ENCODE results near the gene FBXW8. TPM values are rescaled to one million over a fixed set of nuclear protein-coding genes. Genes with fewer than 3 reads are reported as not detected.

FBXW8 gene
- total and polyA plus RNA-seq, 8 donors = 3.6 to 9.6 (median 8.3) TPM

DNA sequence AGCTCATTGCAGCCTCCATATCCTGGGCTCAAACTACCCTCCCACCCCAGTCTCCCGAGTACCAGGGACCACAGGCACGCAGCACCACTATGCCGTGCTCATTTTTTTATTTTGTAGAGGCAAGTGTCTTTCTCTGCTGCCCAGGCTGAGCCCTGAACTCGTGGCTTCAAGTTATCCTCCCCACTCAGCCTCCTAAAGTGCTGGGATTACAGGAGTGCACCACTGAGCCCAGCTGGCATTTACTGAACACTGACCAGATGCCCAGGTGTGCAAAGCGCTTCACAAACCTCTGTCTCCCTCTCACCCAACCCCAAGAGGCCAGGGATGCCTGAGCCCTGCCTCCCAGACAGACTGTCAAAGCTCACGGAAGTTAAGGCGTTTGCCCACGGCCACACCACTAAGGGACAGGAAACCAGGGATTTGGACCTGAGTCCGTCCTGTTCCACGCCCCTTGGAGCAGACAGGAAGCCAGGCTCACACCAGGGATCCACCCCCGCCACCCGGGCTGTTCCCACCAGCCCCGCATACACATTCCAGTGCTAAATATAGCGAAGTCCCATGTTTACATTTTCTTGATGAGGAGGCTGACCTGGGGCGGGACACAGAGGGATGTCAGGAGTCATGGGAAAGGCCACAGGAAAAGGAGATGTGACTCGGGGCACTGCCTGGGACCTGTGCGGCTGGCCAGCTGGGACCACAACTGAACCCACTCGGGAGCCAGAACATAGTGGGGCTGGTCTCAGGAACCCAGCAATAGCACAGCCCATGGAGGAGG lies 137.2 kb downstream of the FBXW8 start:
- Histone ChIP-seq H3K27ac (peak overlapping the region in 2 of 4 donors; percentile 22 to 54), H3K27me3 (no peaks in the 10 kb centered on the region), H3K36me3 (peaks cover 0 to 12% (median 0%) of the 10 kb centered on the region in 3 donors), H3K4me1 (peaks cover 8 to 23% (median 13%) of the 10 kb centered on the region in 3 donors), H3K9me3 (no peaks in the 10 kb centered on the region), H3K4me3 (no peak overlapping the region)
- intact Hi-C loops (cut with DNase I) = no loop called here
- WGBS, 2 donors = 40 to 41% methylated on average over 18 of the region's 18 CpGs
- TF ChIP-seq, protein P1, sequence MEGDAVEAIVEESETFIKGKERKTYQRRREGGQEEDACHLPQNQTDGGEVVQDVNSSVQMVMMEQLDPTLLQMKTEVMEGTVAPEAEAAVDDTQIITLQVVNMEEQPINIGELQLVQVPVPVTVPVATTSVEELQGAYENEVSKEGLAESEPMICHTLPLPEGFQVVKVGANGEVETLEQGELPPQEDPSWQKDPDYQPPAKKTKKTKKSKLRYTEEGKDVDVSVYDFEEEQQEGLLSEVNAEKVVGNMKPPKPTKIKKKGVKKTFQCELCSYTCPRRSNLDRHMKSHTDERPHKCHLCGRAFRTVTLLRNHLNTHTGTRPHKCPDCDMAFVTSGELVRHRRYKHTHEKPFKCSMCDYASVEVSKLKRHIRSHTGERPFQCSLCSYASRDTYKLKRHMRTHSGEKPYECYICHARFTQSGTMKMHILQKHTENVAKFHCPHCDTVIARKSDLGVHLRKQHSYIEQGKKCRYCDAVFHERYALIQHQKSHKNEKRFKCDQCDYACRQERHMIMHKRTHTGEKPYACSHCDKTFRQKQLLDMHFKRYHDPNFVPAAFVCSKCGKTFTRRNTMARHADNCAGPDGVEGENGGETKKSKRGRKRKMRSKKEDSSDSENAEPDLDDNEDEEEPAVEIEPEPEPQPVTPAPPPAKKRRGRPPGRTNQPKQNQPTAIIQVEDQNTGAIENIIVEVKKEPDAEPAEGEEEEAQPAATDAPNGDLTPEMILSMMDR (IDR thresholded peaks at IDR 0.05) = no peak
- ATAC-seq = peak; percentile 57 to 78 (median 68)
- peak in 4 of 6 donors; percentile 58 to 79 (median 70) for DNase-seq
- no peak for FAIRE-seq

- intact Hi-C loops (cut with DNase I) = no loop called here
- H3K9me3 ChIP-seq = no peaks in the 10 kb centered on the region
Observed at GRCh38 chr12:117048585-117048904, 137.8 kb downstream of the FBXW8 start.

DNA sequence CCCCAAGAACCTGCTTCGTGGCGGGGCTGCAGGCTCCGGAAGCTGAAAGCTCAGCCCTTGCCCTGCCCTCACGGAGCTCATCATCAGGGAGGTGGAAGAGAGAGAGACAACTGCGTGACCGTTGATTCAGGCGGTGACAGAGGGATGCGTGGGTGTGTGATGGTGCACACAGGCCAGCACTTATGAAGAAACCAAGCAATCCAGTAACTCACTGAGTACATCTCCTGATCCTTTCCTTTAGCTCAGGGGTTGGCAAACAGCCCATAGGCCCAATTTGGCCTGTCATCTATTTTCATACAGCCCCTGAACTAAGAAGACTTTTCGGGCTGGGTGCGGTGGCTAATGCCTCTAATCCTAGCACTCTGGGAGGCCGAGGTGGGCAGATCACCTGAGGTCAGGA lies 138.5 kb downstream of the FBXW8 start:
- H3K27ac ChIP-seq = no peak overlapping the region
- FAIRE-seq (no peak), DNase-seq (no peak), ATAC-seq (no peak)
- peaks cover 8 to 23% (median 13%) of the 10 kb centered on the region in 3 donors for H3K4me1 ChIP-seq
- H3K4me3 ChIP-seq = no peak overlapping the region
- H3K27me3 ChIP-seq = no peaks in the 10 kb centered on the region
- TF ChIP-seq, protein P1 (IDR thresholded peaks at IDR 0.05) = no peak
- intact Hi-C loops (cut with DNase I) = no loop called here
- H3K9me3 ChIP-seq = no peaks in the 10 kb centered on the region
- H3K36me3 ChIP-seq = peaks cover 0 to 12% (median 0%) of the 10 kb centered on the region in 3 donors
- 92 to 93% methylated on average over 11 of the region's 11 CpGs for WGBS, 2 donors

More at GRCh38 chr12:117048585-117048904, 137.8 kb downstream of the FBXW8 start:
- H3K27ac ChIP-seq = peak overlapping the region in 2 of 4 donors; percentile 22 to 54
- TF ChIP-seq, protein P1 (IDR thresholded peaks at IDR 0.05) = no peak
- no peak for ATAC-seq
- H3K27me3 ChIP-seq = no peaks in the 10 kb centered on the region
- H3K36me3 ChIP-seq = peaks cover 0 to 12% (median 0%) of the 10 kb centered on the region in 3 donors
- 47 to 48% methylated on average over 9 of the region's 9 CpGs for WGBS, 2 donors
- H3K4me1 ChIP-seq = peaks cover 8 to 23% (median 13%) of the 10 kb centered on the region in 3 donors
- DNase-seq = no peak
- H3K4me3 ChIP-seq = no peak overlapping the region
- FAIRE-seq = no peak

DNA sequence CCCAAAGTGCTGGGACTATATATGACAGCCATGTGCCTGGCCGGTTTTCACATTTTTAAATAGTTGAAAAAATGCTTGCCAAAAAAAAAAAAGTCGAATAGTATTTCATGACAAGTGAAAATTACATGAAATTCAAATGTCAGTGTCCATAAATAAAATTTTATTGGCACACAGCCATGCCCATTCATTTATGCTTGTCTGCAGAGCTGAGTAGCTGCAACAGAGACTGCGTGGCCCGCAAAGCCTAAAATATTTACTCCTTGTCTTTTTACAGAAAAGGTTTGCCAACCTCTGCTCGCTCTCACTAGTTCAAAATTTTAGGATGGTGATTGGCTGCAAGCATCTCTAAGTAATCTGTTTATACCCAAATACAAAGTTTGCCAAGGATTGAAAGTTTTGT lies 139.3 kb downstream of the FBXW8 start:
- H3K9me3 ChIP-seq = no peaks in the 10 kb centered on the region
- H3K36me3 ChIP-seq = peaks cover 0 to 12% (median 0%) of the 10 kb centered on the region in 3 donors
- H3K4me1 ChIP-seq = peaks cover 8 to 23% (median 13%) of the 10 kb centered on the region in 3 donors
- WGBS, 2 donors = 57 to 66% methylated on average over 5 of the region's 5 CpGs
- intact Hi-C loops (cut with DNase I) = loop anchor here in 1 of 3 donors (5.0 kb wide), 1 partner anchor 37 kb away; no protein-coding TSS in a partner anchor
- H3K27me3 ChIP-seq = no peaks in the 10 kb centered on the region
- FAIRE-seq = no peak
- TF ChIP-seq, protein P1 (IDR thresholded peaks at IDR 0.05) = no peak
- DNase-seq = no peak
- no peak for ATAC-seq
- no peak overlapping the region for H3K4me3 ChIP-seq
- H3K27ac ChIP-seq = no peak overlapping the region

DNA sequence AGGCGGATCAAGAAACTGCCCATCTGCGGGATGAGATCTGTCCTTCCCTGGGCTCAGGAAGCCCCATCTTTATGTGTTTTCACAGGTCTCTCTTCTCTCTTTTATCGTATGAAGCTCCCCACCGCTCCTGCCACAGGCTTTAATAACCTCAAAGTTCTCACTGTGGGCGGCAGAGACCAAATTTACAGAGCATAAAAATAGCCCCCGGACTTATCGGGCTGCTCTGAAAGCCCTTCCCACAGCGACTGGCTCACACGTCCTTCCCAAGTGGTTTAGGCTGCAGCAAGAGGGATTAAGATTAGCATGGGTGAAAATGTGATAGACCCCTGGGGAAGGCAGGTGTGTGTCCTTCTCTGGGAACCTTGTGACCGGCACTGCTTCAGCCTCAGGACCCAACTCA lies 140.6 kb downstream of the FBXW8 start:
- DNase-seq (no peak), ATAC-seq (no peak), FAIRE-seq (no peak)
- no peak overlapping the region for H3K4me3 ChIP-seq
- peaks cover 8 to 23% (median 13%) of the 10 kb centered on the region in 3 donors for H3K4me1 ChIP-seq
- intact Hi-C loops (cut with DNase I) = loop anchor here in 1 of 3 donors (5.0 kb wide), 1 partner anchor 36 kb away; no protein-coding TSS in a partner anchor
- H3K9me3 ChIP-seq = no peaks in the 10 kb centered on the region
- H3K36me3 ChIP-seq = peaks cover 0 to 12% (median 0%) of the 10 kb centered on the region in 3 donors
- WGBS, 2 donors = 48% methylated on average over 10 of the region's 10 CpGs
- no peaks in the 10 kb centered on the region for H3K27me3 ChIP-seq
- TF ChIP-seq, protein P1 (IDR thresholded peaks at IDR 0.05) = no peak
- H3K27ac ChIP-seq = peak overlapping the region in 1 of 4 donors; percentile 23

All from pancreas (tissue), 10 donors.